GM18870 (cell line): ENCODE data around the gene DHX16.

ENCODE experiments used
- ATAC-seq: cut with Tn5 transposase; IDR thresholded peaks from one replicate; pipeline ENCODE4 v1.9.1; 2021; ENCODE audit warnings: moderate library complexity; ENCODE audit not compliant: unreplicated experiment

The DHX16 gene

DNA sequence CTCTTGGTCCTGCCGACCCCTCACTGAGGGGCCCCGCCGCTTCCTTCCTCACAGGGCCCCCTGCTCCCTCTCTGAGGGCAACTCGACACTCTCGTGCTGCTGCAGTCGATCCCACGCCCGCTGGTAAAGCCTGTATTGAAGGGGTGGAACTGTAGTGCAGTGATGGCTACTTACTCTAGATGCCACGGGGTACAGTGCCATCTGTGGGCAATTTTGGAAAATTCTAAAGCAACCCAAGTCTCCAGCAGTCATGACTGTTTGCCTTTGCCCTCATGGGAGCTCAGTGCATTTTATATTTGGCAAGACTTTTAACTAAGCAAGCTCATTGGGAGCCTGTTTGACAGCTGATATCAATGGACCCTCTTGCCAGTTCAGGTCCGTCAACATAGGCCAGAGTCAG lies 32.3 kb downstream of the DHX16 start:
- ATAC-seq = no peak

DNA sequence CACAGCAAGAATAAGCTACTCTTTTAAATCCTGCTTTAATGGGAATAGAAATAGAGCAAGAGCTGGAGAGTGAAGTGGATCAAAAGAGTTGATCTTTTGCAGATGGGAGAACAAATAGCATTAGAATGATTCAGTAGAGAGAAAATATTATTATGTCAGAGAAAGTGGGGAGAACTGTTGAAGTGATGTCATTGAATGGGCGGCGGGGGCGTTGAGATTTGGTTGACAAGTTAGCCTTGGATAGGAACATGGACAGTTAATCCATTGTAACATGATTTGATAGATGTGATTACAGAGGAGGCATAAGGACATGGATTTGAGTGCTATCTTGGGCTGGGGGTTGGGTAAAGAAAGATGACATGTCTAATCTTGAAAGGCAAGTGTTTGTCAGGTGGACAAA lies 37.0 kb downstream of the DHX16 start:
- ATAC-seq = no peak

- no peak for ATAC-seq
These were observed 46.1 kb downstream of the DHX16 start, which contains the start of gene ATAT1 for GRCh38 chr6:30626484-30627366. Gene ATAT1, plus strand, starts transcription at chr6:30626874.

- ATAC-seq = no peak
These were observed 47.3 kb downstream of the DHX16 start for GRCh38 chr6:30625511-30625910.

DNA sequence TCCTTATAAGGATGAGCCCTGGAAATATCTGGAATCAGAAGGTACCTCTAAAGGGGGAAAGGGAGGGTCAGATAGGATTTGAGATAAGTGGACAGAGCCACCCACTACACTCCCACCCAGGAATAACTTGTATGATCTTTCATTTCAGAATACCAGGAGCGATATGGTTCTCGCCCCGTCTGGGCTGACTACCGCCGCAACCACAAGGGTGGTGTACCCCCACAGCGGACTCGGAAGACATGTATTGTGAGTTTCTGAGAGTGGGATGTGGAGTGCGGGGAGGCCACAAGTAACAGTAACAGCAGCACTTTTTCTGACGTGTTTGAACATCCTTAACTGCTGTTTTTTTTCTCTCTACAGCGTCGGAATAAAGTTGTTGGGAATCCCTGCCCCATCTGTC lies 53.2 kb downstream of the DHX16 start:
- ATAC-seq = no peak

- ATAC-seq = no peak
These were observed 54.5 kb downstream of the DHX16 start for GRCh38 chr6:30618270-30618797.

- peak; percentile 71 for ATAC-seq
These were observed 55.1 kb downstream of the DHX16 start, which contains the start of gene MRPS18B for GRCh38 chr6:30617565-30618269. Gene MRPS18B, plus strand, starts transcription at chr6:30617840. Its CDS starts 26 bp downstream, at chr6:30617866.

GRCh38 chr6:30616811-30617564 lies 55.8 kb downstream of the DHX16 start, which contains the start of gene PPP1R10:
Gene PPP1R10, minus strand, starts transcription at chr6:30617243. Its CDS starts 7,299 bp downstream, at chr6:30609944.
- ATAC-seq = peak; percentile 80

DNA sequence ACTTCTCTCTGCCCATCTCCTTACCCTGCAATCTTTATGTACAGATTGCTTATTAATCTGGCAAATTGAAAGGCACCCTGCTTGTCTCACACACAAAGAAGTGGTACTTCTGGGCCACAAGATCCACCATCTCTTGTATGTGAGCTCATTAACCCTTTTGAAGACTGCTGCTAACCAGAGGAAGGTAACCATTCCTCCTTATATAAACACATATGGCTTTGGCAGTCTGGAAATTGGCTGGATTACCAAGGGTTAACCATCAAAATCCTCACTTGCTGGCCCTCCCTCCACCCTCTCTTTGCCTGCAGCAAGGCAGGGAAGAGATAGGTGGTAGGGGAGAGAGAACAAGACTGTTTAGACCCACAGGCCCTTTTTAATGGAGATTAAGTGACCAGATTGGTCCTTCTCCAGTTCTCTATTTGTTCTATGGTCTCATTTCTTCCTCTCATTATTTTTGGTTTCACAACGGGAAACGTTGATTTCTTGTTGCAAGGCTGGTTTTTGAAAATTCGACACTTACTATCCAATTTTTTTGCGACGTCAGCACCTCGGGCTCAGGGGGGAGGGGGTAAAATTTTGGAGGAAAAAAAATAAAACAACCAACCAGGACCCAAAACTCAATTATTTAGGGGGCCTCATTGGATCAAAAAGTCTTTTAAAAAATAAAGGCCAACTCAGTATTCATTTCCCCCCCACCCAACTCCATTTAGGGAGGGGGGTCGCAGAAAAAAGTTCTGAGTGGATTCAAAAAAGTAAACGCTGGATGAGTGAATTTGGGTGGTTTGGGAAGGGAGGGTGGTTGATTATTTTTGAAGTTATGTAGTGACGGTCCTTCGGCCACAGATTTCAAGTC lies 56.6 kb downstream of the DHX16 start:
- ATAC-seq = no peak

- no peak for ATAC-seq
These were observed 57.4 kb downstream of the DHX16 start for GRCh38 chr6:30615219-30615957.

DNA sequence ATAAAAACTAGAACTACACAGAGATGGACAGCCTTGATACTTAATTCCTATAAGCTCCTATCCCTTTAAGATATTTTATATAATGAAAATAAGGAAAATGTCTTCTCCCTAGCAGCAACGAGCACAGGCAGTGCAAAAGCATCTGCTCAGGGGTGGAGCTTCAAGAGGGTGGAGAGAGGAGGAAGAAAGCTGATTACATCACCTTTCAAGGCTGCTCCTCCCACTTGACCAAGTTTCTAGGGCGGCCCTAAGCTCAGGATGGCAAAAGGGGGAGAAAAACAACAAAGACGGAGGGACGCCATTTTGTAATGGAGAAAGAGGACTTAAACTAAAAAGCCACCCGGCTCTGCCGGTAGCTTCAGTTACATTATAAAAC lies 58.0 kb downstream of the DHX16 start:
- no peak for ATAC-seq

GRCh38 chr6:30614044-30614842 lies 58.6 kb downstream of the DHX16 start:
- ATAC-seq = no peak

DNA sequence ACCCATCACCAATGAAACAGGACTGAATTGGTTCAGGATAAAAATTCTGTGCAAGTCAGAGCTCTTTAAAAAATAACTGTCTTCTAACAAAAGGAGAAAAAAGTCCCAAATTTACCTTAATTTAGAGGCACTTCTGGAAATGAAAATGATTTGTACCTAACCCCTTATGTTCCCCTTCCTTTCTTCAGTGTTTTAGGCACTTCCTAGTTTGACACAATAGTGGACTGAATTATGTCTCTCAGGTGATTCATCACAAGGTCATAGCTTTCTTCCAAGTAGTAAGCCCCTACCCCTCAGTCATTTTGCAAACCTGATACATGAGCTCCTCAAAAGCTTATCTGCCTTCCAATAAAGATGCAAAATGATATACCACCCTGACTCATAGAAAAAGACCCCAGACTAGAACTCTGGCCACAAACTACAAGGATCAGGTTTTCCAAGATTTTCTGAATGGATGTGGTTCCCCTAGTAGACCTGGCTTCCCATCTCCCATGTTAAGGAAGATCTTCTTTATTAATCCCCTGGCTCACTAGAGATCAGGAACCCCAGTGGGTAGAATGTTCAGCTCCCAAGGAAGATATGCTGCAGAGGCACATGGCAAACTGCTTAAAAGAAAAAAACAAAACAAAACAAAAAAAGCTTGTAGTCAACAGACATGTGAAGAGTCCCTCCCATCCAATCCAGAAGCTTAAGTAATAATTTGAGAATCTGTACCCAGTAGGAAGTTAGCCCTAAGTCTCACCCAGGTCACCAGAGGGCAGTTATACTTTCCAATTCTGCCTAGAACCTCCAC lies 59.4 kb downstream of the DHX16 start:
- ATAC-seq = no peak

GRCh38 chr6:30612687-30613248 lies 60.0 kb downstream of the DHX16 start:
- no peak for ATAC-seq

GRCh38 chr6:30612213-30612612 lies 60.6 kb downstream of the DHX16 start:
- no peak for ATAC-seq

DNA sequence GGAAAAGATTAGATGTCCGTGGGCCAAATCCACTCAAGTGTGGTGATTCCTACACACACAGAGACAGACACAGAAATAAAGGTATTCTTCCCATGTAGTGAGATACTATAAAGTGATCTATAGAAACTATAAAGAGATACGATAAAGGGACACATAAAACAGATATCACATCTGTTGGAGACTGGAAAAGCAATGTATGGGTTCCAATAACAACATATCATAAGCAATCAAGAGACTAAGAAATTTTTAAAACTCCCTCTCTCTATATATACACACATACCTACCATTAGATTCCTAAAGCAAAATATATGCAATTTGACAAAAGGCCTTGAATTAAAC lies 61.0 kb downstream of the DHX16 start:
- no peak for ATAC-seq

DNA sequence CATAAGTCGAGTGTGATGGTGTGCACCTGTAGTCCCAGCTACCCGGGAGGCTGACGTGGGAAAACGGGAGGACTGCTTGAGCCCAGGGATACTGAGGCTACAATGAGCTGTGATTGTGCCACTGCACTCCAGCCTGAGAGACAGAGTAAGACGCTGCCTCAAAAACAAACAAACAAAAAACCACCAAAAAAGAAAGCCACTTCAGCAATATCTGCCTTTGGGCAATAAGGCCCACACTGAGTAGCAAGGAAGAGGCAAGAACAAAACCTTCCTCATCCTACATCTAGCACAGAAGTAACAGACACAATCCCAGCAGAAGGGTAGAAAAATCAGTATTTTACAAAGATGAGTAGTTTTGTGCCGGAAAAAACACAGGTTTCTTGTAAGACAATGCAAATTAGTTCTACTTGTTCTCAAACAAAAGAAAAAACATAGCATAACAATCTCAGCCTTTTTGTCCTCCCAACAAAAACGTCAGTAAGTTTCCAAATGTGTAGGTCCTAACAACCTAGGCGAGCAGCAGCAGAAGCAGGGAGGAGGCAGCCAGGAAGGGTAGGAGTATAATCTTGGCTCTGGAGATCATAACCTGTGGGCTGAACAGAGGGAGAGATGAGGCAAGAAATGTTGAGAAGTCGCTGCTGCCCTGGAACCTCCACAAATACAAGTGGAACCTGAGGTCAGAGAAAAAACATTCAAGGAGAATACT lies 61.5 kb downstream of the DHX16 start:
- no peak for ATAC-seq
